Thyroid gland (tissue), 4 donors: ENCODE results near the gene PPP1CC. TPM values are rescaled to one million over a fixed set of nuclear protein-coding genes. Genes with fewer than 3 reads are reported as not detected.

ENCODE experiments used
- DNase-seq, 2 donors: peaks; one replicate each; pipeline ENCODE4 v3.0.0-alpha.2; 2019
- H3K27ac ChIP-seq, 3 donors: fragments of 200-600 bp; sonication (generic); 1 replicate in 2 of 3; 2 replicates in 1 of 3; pipeline ENCODE4 v1.5.1; 2016 to 2019; ENCODE audit warnings: mild to moderate bottlenecking in 1 of 3, moderate library complexity in 1 of 3
- H3K27me3 ChIP-seq: fragments of 200-600 bp; sonication (generic); one replicate; pipeline ENCODE4 v1.5.1; 2019
- H3K36me3 ChIP-seq, 2 donors: fragments of 200-600 bp; sonication (generic); one replicate each; pipeline ENCODE4 v1.5.1; 2016 to 2019
- H3K4me1 ChIP-seq, 2 donors: fragments of 200-600 bp; sonication (generic); one replicate each; pipeline ENCODE4 v1.5.1; 2017 to 2019
- H3K4me3 ChIP-seq, 3 donors: fragments of 200-600 bp; sonication (generic); replicated peaks in 1 of 3; 1 replicate in 2 of 3; 2 replicates in 1 of 3; pipeline ENCODE4 v1.5.1; 2016; ENCODE audit warnings: mild to moderate bottlenecking in 1 of 3
- H3K9me3 ChIP-seq: fragments of 200-600 bp; sonication (generic); one replicate; pipeline ENCODE4 v1.5.1; 2017
- CTCF ChIP-seq, 6 experiments: fragments of 200-600 bp in 3 of 6; fragments of 450-650 bp in 3 of 6; sonication (generic) in 3 of 6; IDR thresholded peaks; one replicate each; pipeline ENCODE4 v1.5.1; 2016 to 2019; ENCODE audit warnings: antibody characterized with exemption in 6 of 6, mild to moderate bottlenecking in 2 of 6, inconsistent platforms in 1 of 6, moderate library complexity in 1 of 6
- POLR2A ChIP-seq, 2 donors: fragments of 450-650 bp; IDR thresholded peaks; one replicate each; pipeline ENCODE4 v1.6.1; 2017; ENCODE audit warnings: antibody characterized with exemption in 2 of 2, mild to moderate bottlenecking in 2 of 2, moderate library complexity in 1 of 2
- WGBS, 2 donors: methylation state at CpG; one replicate each; pipeline ENCODE4 v1.1.5; 2017; 5-methylcytosine and 5-hydroxymethylcytosine counted together
- intact Hi-C: fragments of 100-400 bp; cut with DNase I; formaldehyde crosslinking; loops from one replicate; pipeline ENCODE4 v1.15.1; 2023
- total RNA-seq, 4 donors: library from RNA; depleted of rRNA; stranded (reverse); fragments of >200 nt; gene quantifications; one replicate each; pipeline ENCODE4 v1.2.3, GENCODE V29; 2016

The PPP1CC gene
- total RNA-seq, 4 donors from 2014 or later, result 85.3 to 154 (median 118) TPM

DNA sequence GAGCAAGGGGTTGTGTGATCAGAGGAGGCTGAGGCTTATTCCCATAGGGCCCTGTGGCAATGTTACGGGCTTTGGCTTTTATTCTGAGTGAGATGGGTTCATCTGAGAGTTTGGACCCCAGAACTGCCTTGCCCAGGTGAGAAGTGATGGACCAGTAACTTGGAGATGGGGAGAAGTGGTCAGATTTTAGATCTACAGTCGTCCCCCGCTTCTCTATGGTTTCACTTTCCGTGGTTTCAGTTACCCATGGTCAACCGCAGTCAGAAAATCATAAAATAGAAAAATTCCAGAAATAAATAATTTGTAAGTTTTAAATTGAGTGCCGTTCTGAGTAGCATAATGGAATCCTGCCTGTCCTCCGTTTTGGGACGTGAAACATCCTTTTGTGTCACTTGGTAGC is 40.2 kb upstream of the PPP1CC start:
- TF ChIP-seq POLR2A (IDR thresholded peaks at IDR 0.05) (no peak), CTCF (IDR thresholded peaks at IDR 0.05) (no peak)
- Histone ChIP-seq H3K36me3 (no peaks in the 10 kb centered on the region), H3K4me1 (no peaks in the 10 kb centered on the region), H3K4me3 (no peak overlapping the region), H3K27me3 (no peaks in the 10 kb centered on the region), H3K9me3 (no peaks in the 10 kb centered on the region), H3K27ac (no peak overlapping the region)
- no peak for DNase-seq
- WGBS, 2 donors, result 78 to 89% methylated on average over 8 of the region's 8 CpGs
- intact Hi-C loops, result no loop called here

GRCh38 chr12:110782094-110782493 is 39.4 kb upstream of the PPP1CC start:
- 70 to 75% methylated on average over 4 of the region's 4 CpGs for WGBS, 2 donors
- intact Hi-C loops, result no loop called here
- TF ChIP-seq CTCF (IDR thresholded peaks at IDR 0.05) (no peak), POLR2A (IDR thresholded peaks at IDR 0.05) (no peak)

DNA sequence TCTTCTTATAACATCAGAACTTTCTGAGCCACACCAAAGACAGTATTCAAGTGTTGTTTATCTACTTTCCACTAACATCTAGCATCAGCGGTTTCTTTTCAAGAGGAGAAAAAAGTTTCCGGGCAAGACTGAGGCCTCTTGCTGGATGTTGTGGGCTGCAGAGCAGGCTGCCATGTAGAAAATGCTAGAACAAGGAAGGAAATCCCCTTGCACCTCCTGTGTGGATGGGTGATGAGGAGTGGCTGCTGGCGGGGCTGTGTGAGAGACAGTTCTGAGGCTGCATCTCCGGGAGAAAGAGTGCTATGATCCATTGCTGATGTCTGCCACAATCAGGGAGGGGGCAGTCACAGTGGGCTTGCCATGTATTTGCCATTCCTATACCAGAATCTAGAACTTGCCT is 37.8 kb upstream of the PPP1CC start:
- no peak for DNase-seq
- no peak overlapping the region for H3K27ac ChIP-seq
- TF ChIP-seq POLR2A (IDR thresholded peaks at IDR 0.05), result no peak
- TF ChIP-seq CTCF (IDR thresholded peaks at IDR 0.05), result no peak
- H3K36me3 ChIP-seq, result no peaks in the 10 kb centered on the region
- H3K9me3 ChIP-seq, result no peaks in the 10 kb centered on the region
- H3K27me3 ChIP-seq, result no peaks in the 10 kb centered on the region
- WGBS, 2 donors, result 55 to 72% methylated on average over 4 of the region's 4 CpGs
- no peaks in the 10 kb centered on the region for H3K4me1 ChIP-seq
- intact Hi-C loops, result no loop called here
- no peak overlapping the region for H3K4me3 ChIP-seq

More at GRCh38 chr12:110782094-110782493, 39.4 kb upstream of the PPP1CC start:
- Histone ChIP-seq H3K27me3 (no peaks in the 10 kb centered on the region), H3K9me3 (no peaks in the 10 kb centered on the region), H3K4me1 (no peaks in the 10 kb centered on the region), H3K27ac (no peak overlapping the region), H3K36me3 (no peaks in the 10 kb centered on the region), H3K4me3 (no peak overlapping the region)
- DNase-seq, result no peak

GRCh38 chr12:110778833-110779577 is 36.3 kb upstream of the PPP1CC start:
- no peaks in the 10 kb centered on the region for H3K27me3 ChIP-seq
- TF ChIP-seq POLR2A (IDR thresholded peaks at IDR 0.05) (no peak), CTCF (IDR thresholded peaks at IDR 0.05) (no peak)
- intact Hi-C loops, result no loop called here
- no peak overlapping the region for H3K27ac ChIP-seq
- H3K36me3 ChIP-seq, result no peaks in the 10 kb centered on the region
- H3K9me3 ChIP-seq, result no peaks in the 10 kb centered on the region
- 67 to 77% methylated on average over 7 of the region's 7 CpGs for WGBS, 2 donors
- H3K4me3 ChIP-seq, result no peak overlapping the region
- no peaks in the 10 kb centered on the region for H3K4me1 ChIP-seq
- DNase-seq, result no peak

DNA sequence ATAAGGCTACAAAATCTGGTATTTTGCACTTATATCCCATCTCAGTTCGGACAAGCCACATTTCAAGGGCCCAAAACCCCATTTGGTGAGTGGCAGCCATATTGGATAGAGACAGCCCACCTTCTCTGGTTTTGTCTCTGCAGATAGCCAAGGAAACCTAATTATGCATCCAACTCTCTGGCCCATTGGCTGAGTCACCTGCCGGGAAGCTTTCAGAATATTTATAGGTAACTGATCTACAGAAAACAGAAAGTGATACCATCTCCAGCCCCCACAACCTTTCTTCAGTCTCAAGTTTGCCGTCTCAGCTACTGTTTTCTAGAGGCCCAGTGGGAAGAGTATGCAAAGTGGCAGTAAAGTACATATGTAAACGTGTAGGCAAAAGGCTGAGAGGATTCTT is 33.7 kb upstream of the PPP1CC start:
- intact Hi-C loops, result no loop called here
- H3K27me3 ChIP-seq, result no peaks in the 10 kb centered on the region
- WGBS, 2 donors, result 64 to 72% methylated on average over 4 of the region's 4 CpGs
- no peaks in the 10 kb centered on the region for H3K36me3 ChIP-seq
- no peak for TF ChIP-seq POLR2A (IDR thresholded peaks at IDR 0.05)
- no peak for TF ChIP-seq CTCF (IDR thresholded peaks at IDR 0.05)
- no peaks in the 10 kb centered on the region for H3K9me3 ChIP-seq
- DNase-seq, result no peak
- H3K4me1 ChIP-seq, result no peaks in the 10 kb centered on the region
- no peak overlapping the region for H3K4me3 ChIP-seq
- no peak overlapping the region for H3K27ac ChIP-seq
